Kidney tubule cell (primary cell): ENCODE data around the gene PROSER2.
"Not testable (repeated sequence)": the region's sequence is repeated elsewhere in the genome, so short reads cannot be mapped to it uniquely, and the experiment has no call there.

Experiments
- DNase-seq: peaks from one replicate; pipeline ENCODE4 v3.0.0-alpha.2; 2018; ENCODE audit warnings: low spot score

Gene PROSER2

GRCh38 chr10:11835704-11836103 lies 12.5 kb downstream of the PROSER2 start:
- DNase-seq: no peak

- DNase-seq: no peak
Measured at GRCh38 chr10:11837372-11838161, 14.4 kb downstream of the PROSER2 start.

- peak; percentile 61 for DNase-seq
Measured at GRCh38 chr10:11838298-11838852, 15.2 kb downstream of the PROSER2 start.

GRCh38 chr10:11841375-11841774 lies 18.2 kb downstream of the PROSER2 start:
- DNase-seq: no peak

- DNase-seq: no peak
Measured at GRCh38 chr10:11842411-11842810, 19.3 kb downstream of the PROSER2 start.

GRCh38 chr10:11845113-11845512 lies 22.0 kb downstream of the PROSER2 start:
- DNase-seq: no peak

- DNase-seq: peak; percentile 51
Measured at GRCh38 chr10:11846542-11846941, 23.4 kb downstream of the PROSER2 start.

GRCh38 chr10:11849277-11849676 lies 26.1 kb downstream of the PROSER2 start:
- peak; percentile 69 for DNase-seq

GRCh38 chr10:11849911-11850310 lies 26.8 kb downstream of the PROSER2 start:
- DNase-seq: no peak

- DNase-seq: no peak
Measured at GRCh38 chr10:11851910-11852309, 28.8 kb downstream of the PROSER2 start.

GRCh38 chr10:11852637-11853036 lies 29.5 kb downstream of the PROSER2 start:
- DNase-seq: not testable (repeated sequence)

GRCh38 chr10:11853468-11853867 lies 30.3 kb downstream of the PROSER2 start:
- DNase-seq: no peak

GRCh38 chr10:11854301-11854700 lies 31.1 kb downstream of the PROSER2 start:
- no peak for DNase-seq

GRCh38 chr10:11856089-11856488 lies 32.9 kb downstream of the PROSER2 start:
- DNase-seq: no peak

- peak; percentile 52 for DNase-seq
Measured at GRCh38 chr10:11856678-11857077, 33.5 kb downstream of the PROSER2 start.

- DNase-seq: no peak
Measured at GRCh38 chr10:11858093-11858492, 34.9 kb downstream of the PROSER2 start.

GRCh38 chr10:11861341-11861740 lies 38.2 kb downstream of the PROSER2 start:
- DNase-seq: no peak

- DNase-seq: no peak
Measured at GRCh38 chr10:11861811-11862428, 38.8 kb downstream of the PROSER2 start.

- peak; percentile 30 for DNase-seq
Measured at GRCh38 chr10:11863353-11864109, 40.4 kb downstream of the PROSER2 start.

- no peak for DNase-seq
Measured at GRCh38 chr10:11864727-11865126, 41.6 kb downstream of the PROSER2 start.

- DNase-seq: no peak
Measured at GRCh38 chr10:11865561-11865960, 42.4 kb downstream of the PROSER2 start.

GRCh38 chr10:11866199-11866925 lies 43.2 kb downstream of the PROSER2 start:
- no peak for DNase-seq
